Trophoblast cell (in vitro differentiated cells and primary cell): Measurements from ENCODE around the gene CABP1.

Experiments
- DNase-seq, 2 donors: peaks; one replicate each; pipeline ENCODE4 v3.0.0-alpha.2; 2016
- H2AFZ ChIP-seq: 2 replicates; pipeline ENCODE4 v1.6.1; 2013; ENCODE audit warnings: low read length, moderate library complexity, mild to moderate bottlenecking; ENCODE audit not compliant: insufficient read depth, poor library complexity
- H2AK5ac ChIP-seq: 2 replicates; pipeline ENCODE4 v1.6.1; 2013; ENCODE audit warnings: mild to moderate bottlenecking, low read length
- H2BK120ac ChIP-seq: 2 replicates; pipeline ENCODE4 v1.6.1; 2013; ENCODE audit warnings: low read length, mild to moderate bottlenecking, moderate library complexity; ENCODE audit not compliant: insufficient read depth, poor library complexity
- H2BK12ac ChIP-seq: 2 replicates; pipeline ENCODE4 v1.6.1; 2013; ENCODE audit warnings: mild to moderate bottlenecking, low read length, moderate library complexity
- H2BK5ac ChIP-seq: 2 replicates; pipeline ENCODE4 v1.6.1; 2013; ENCODE audit warnings: low read length, low read depth, moderate library complexity, mild to moderate bottlenecking; ENCODE audit not compliant: poor library complexity
- H3K14ac ChIP-seq: 2 replicates; pipeline ENCODE4 v1.6.1; 2013; ENCODE audit warnings: mild to moderate bottlenecking, low read length
- H3K18ac ChIP-seq: 2 replicates; pipeline ENCODE4 v1.6.1; 2013; ENCODE audit warnings: mild to moderate bottlenecking, low read length
- H3K23ac ChIP-seq: 2 replicates; pipeline ENCODE4 v1.6.1; 2013; ENCODE audit warnings: low read length
- H3K27ac ChIP-seq: 2 replicates; pipeline ENCODE4 v1.5.1; 2013; ENCODE audit warnings: low read depth, mild to moderate bottlenecking, inconsistent platforms, low read length, moderate library complexity
- H3K27me3 ChIP-seq: 2 replicates; pipeline ENCODE4 v1.6.1; 2013; ENCODE audit warnings: inconsistent platforms, mild to moderate bottlenecking, low read length, moderate library complexity; ENCODE audit not compliant: insufficient read depth
- H3K36me3 ChIP-seq, 2 experiments: 1 replicate in 1 of 2; 2 replicates in 1 of 2; pipeline ENCODE4 v1.6.1; 2013; ENCODE audit warnings: low read length in 2 of 2, mild to moderate bottlenecking in 2 of 2, moderate library complexity in 1 of 2; ENCODE audit not compliant: insufficient read depth in 2 of 2, control insufficient read depth in 1 of 2
- H3K4ac ChIP-seq: 2 replicates; pipeline ENCODE4 v1.6.1; 2013; ENCODE audit warnings: low read depth, mild to moderate bottlenecking, low read length, moderate library complexity
- H3K4me1 ChIP-seq, 2 experiments: 1 replicate in 1 of 2; 2 replicates in 1 of 2; pipeline ENCODE4 v1.6.1; 2013; ENCODE audit warnings: low read length in 2 of 2, mild to moderate bottlenecking in 2 of 2, moderate library complexity in 1 of 2; ENCODE audit not compliant: insufficient read depth in 2 of 2, control insufficient read depth in 1 of 2
- H3K4me2 ChIP-seq: 2 replicates; pipeline ENCODE4 v1.6.1; 2013; ENCODE audit warnings: inconsistent platforms, mild to moderate bottlenecking, low read length, moderate library complexity
- H3K4me3 ChIP-seq: 2 replicates; pipeline ENCODE4 v1.5.1; 2013; ENCODE audit warnings: mild to moderate bottlenecking, low read depth, low read length, inconsistent platforms
- H3K79me1 ChIP-seq: one replicate; pipeline ENCODE4 v1.6.1; 2013; ENCODE audit warnings: low read length
- H3K79me2 ChIP-seq: 2 replicates; pipeline ENCODE4 v1.6.1; 2013; ENCODE audit warnings: low read length, mild to moderate bottlenecking; ENCODE audit not compliant: control insufficient read depth, insufficient read depth, poor library complexity
- H3K9ac ChIP-seq: 2 replicates; pipeline ENCODE4 v1.6.1; 2013; ENCODE audit warnings: mild to moderate bottlenecking, low read length
- H3K9me3 ChIP-seq: 2 replicates; pipeline ENCODE4 v1.6.1; 2013; ENCODE audit warnings: low read depth, mild to moderate bottlenecking, control low read depth, inconsistent platforms, low read length; ENCODE audit not compliant: insufficient read depth
- H4K12ac ChIP-seq: 2 replicates; pipeline ENCODE4 v1.6.1; 2013; ENCODE audit warnings: low read depth, mild to moderate bottlenecking, low read length, moderate library complexity
- H4K8ac ChIP-seq: 2 replicates; pipeline ENCODE4 v1.6.1; 2013; ENCODE audit warnings: low read depth, mild to moderate bottlenecking, low read length, moderate library complexity
- H4K91ac ChIP-seq: one replicate; pipeline ENCODE4 v1.6.1; 2013; ENCODE audit warnings: low read depth, mild to moderate bottlenecking, low read length, moderate library complexity
- WGBS: extraction: QIAGEN DNeasy Blood & Tissue Kit; methylation state at CpG from one replicate; pipeline ENCODE4 v1.1.7; 2013; ENCODE audit warnings: missing lambda C conversion rate; ENCODE audit not compliant: insufficient read length, insufficient coverage; ENCODE audit errors: extremely low coverage; 5-methylcytosine and 5-hydroxymethylcytosine counted together

CABP1 gene

GRCh38 chr12:120680165-120680738 lies 39.8 kb downstream of the CABP1 start:
- Histone ChIP-seq H3K36me3 (no peaks in the 10 kb centered on the region), H3K4me1 (no peaks in the 10 kb centered on the region), H3K79me1 (no peaks in the 10 kb centered on the region), H3K9ac (no peak overlapping the region), H3K27ac (no peak overlapping the region), H3K4ac (no peak overlapping the region), H2BK120ac (no peak overlapping the region), H3K27me3 (no peaks in the 10 kb centered on the region), H3K4me2 (no peak overlapping the region), H2BK5ac (no peak overlapping the region), H2AK5ac (no peak overlapping the region), H3K4me3 (no peak overlapping the region), H3K14ac (no peak overlapping the region), H4K12ac (no peak overlapping the region), H3K18ac (no peak overlapping the region), H4K91ac (no peak overlapping the region), H2BK12ac (no peak overlapping the region), H3K23ac (no peak overlapping the region), H3K79me2 (no peaks in the 10 kb centered on the region), H2AFZ (no peak overlapping the region), H3K9me3 (no peaks in the 10 kb centered on the region), H4K8ac (no peak overlapping the region)
- no CpG with 5 or more reads among the region's 5 CpGs for WGBS
- no peak for DNase-seq

DNA sequence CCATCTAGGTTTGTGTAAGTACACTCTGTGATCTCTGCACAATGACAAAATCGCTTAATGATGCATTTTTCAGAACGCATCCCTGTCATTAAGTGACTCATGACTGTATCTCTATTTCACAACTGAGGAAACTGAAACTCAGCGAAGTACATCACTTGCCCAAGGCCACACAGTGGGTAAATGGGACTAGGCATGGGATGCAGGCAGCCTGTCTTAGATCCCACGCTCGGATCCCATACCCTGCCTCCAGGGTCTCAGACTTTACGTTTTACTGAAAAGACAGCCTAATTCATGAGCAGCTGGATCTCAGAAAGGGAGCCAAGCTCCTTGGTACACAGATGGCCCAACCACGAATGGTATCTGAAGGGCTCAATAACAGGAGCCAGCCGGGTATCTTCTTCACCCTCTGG lies 44.1 kb downstream of the CABP1 start:
- Histone ChIP-seq H3K4me1 (peaks cover 13 to 16% of the 10 kb centered on the region in 2 experiments), H2BK5ac (no peak overlapping the region), H2BK120ac (no peak overlapping the region), H3K14ac (no peak overlapping the region), H3K4me3 (no peak overlapping the region), H3K4me2 (no peak overlapping the region), H4K8ac (no peak overlapping the region), H3K18ac (no peak overlapping the region), H3K9me3 (no peaks in the 10 kb centered on the region), H2AK5ac (no peak overlapping the region), H3K9ac (no peak overlapping the region), H3K36me3 (no peaks in the 10 kb centered on the region), H3K4ac (no peak overlapping the region), H3K79me1 (peaks cover 14% of the 10 kb centered on the region), H3K23ac (no peak overlapping the region), H3K79me2 (peaks cover 17% of the 10 kb centered on the region), H4K12ac (no peak overlapping the region), H3K27me3 (no peaks in the 10 kb centered on the region), H4K91ac (no peak overlapping the region), H2BK12ac (no peak overlapping the region), H2AFZ (no peak overlapping the region), H3K27ac (no peak overlapping the region)
- WGBS = no CpG with 5 or more reads among the region's 8 CpGs
- DNase-seq = peak; percentile 52 to 84

GRCh38 chr12:120685522-120685921 lies 45.1 kb downstream of the CABP1 start:
- Histone ChIP-seq H3K9ac (no peak overlapping the region), H2AK5ac (no peak overlapping the region), H3K79me1 (peaks cover 14% of the 10 kb centered on the region), H3K23ac (no peak overlapping the region), H3K9me3 (no peaks in the 10 kb centered on the region), H4K8ac (peak overlapping the region; percentile 47), H3K79me2 (peaks cover 18% of the 10 kb centered on the region), H3K4ac (no peak overlapping the region), H3K14ac (no peak overlapping the region), H3K36me3 (no peaks in the 10 kb centered on the region), H4K12ac (no peak overlapping the region), H3K4me1 (peaks cover 13 to 16% of the 10 kb centered on the region in 2 experiments), H2BK12ac (no peak overlapping the region), H3K27ac (no peak overlapping the region), H3K18ac (no peak overlapping the region), H2BK5ac (no peak overlapping the region), H2AFZ (no peak overlapping the region), H4K91ac (no peak overlapping the region), H3K27me3 (no peaks in the 10 kb centered on the region), H2BK120ac (no peak overlapping the region), H3K4me3 (no peak overlapping the region), H3K4me2 (no peak overlapping the region)
- WGBS = no CpG with 5 or more reads among the region's 3 CpGs
- DNase-seq = no peak

- Histone ChIP-seq H3K4me2 (peak overlapping the region; percentile 83), H2AK5ac (no peak overlapping the region), H3K4me3 (peak overlapping the region; percentile 81), H3K79me1 (peaks cover 14% of the 10 kb centered on the region), H3K27ac (peak overlapping the region; percentile 83), H2AFZ (peak overlapping the region; percentile 77), H3K9ac (peak overlapping the region; percentile 90), H2BK5ac (peak overlapping the region; percentile 78), H3K27me3 (no peaks in the 10 kb centered on the region), H4K8ac (peak overlapping the region; percentile 89), H4K91ac (peak overlapping the region; percentile 79), H3K9me3 (no peaks in the 10 kb centered on the region), H3K36me3 (no peaks in the 10 kb centered on the region), H2BK120ac (peak overlapping the region; percentile 85), H3K4me1 (peaks cover 13 to 16% of the 10 kb centered on the region in 2 experiments), H3K18ac (peak overlapping the region; percentile 90), H3K79me2 (peaks cover 22% of the 10 kb centered on the region), H3K23ac (no peak overlapping the region), H4K12ac (peak overlapping the region; percentile 72), H2BK12ac (peak overlapping the region; percentile 29), H3K4ac (peak overlapping the region; percentile 57), H3K14ac (peak overlapping the region; percentile 75)
- WGBS = no CpG with 5 or more reads among the region's 46 CpGs
- peak; percentile 99 to 100 for DNase-seq
Observed at GRCh38 chr12:120686151-120686689, 45.8 kb downstream of the CABP1 start.
